HG03378 (cell line): ENCODE measurements around the gene GSTCD.
"Not testable (repeated sequence)": the region's sequence is repeated elsewhere in the genome, so short reads cannot be mapped to it uniquely, and the experiment has no call there.

Experiments used
- ATAC-seq: cut with Tn5 transposase; IDR thresholded peaks from one replicate; pipeline ENCODE4 v1.9.1; 2021; ENCODE audit warnings: mild to moderate bottlenecking, moderate library complexity; ENCODE audit not compliant: unreplicated experiment

GSTCD gene

GRCh38 chr4:105714071-105714521, 5.5 kb downstream of the GSTCD start:
- ATAC-seq: peak; percentile 59

GRCh38 chr4:105714932-105715331, 6.3 kb downstream of the GSTCD start:
- ATAC-seq: no peak

- no peak for ATAC-seq
These were observed 7.2 kb downstream of the GSTCD start for GRCh38 chr4:105715692-105716278.

GRCh38 chr4:105719204-105719603, 10.6 kb downstream of the GSTCD start:
- no peak for ATAC-seq

GRCh38 chr4:105725623-105726022, 17.0 kb downstream of the GSTCD start:
- ATAC-seq: no peak

- ATAC-seq: not testable (repeated sequence)
These were observed 21.3 kb downstream of the GSTCD start for GRCh38 chr4:105729895-105730294.

- ATAC-seq: not testable (repeated sequence)
These were observed 26.6 kb downstream of the GSTCD start for GRCh38 chr4:105735217-105735616.

GRCh38 chr4:105741548-105741947, 33.0 kb downstream of the GSTCD start:
- no peak for ATAC-seq

GRCh38 chr4:105748222-105748621, 39.6 kb downstream of the GSTCD start:
- ATAC-seq: no peak

GRCh38 chr4:105751718-105752299, 43.2 kb downstream of the GSTCD start:
- peak; percentile 53 for ATAC-seq

- ATAC-seq: no peak
These were observed 44.8 kb downstream of the GSTCD start for GRCh38 chr4:105753361-105753760.

- ATAC-seq: no peak
These were observed 46.8 kb downstream of the GSTCD start for GRCh38 chr4:105755375-105755774.

GRCh38 chr4:105758958-105759357, 50.4 kb downstream of the GSTCD start:
- no peak for ATAC-seq

- ATAC-seq: no peak
These were observed 57.3 kb downstream of the GSTCD start for GRCh38 chr4:105765690-105766407.

- ATAC-seq: no peak
These were observed 59.0 kb downstream of the GSTCD start for GRCh38 chr4:105767579-105767978.

- ATAC-seq: not testable (repeated sequence)
These were observed 61.9 kb downstream of the GSTCD start for GRCh38 chr4:105770524-105770923.

- not testable (repeated sequence) for ATAC-seq
These were observed 63.5 kb downstream of the GSTCD start for GRCh38 chr4:105772065-105772464.

GRCh38 chr4:105775760-105776415, 67.3 kb downstream of the GSTCD start:
- not testable (repeated sequence) for ATAC-seq

- ATAC-seq: no peak
These were observed 71.6 kb downstream of the GSTCD start for GRCh38 chr4:105780176-105780575.

- ATAC-seq: no peak
These were observed 76.2 kb downstream of the GSTCD start for GRCh38 chr4:105784761-105785160.

GRCh38 chr4:105785792-105786191, 77.2 kb downstream of the GSTCD start:
- ATAC-seq: no peak

- ATAC-seq: no peak
These were observed 78.2 kb downstream of the GSTCD start for GRCh38 chr4:105786748-105787147.
